NT2/D1 (cell line): ENCODE measurements around the gene TNFRSF8.

ENCODE experiments used
- DNase-seq: peaks from one replicate; pipeline ENCODE4 v3.0.0-alpha.2; 2011; ENCODE audit warnings: low read depth, low spot score
- H3K27me3 ChIP-seq: 2 replicates; pipeline ENCODE4 v1.6.0; 2011; ENCODE audit warnings: mild to moderate bottlenecking; ENCODE audit not compliant: insufficient read length, insufficient read depth
- H3K36me3 ChIP-seq: 2 replicates; pipeline ENCODE4 v1.6.1; 2011; ENCODE audit warnings: mild to moderate bottlenecking, low read length, mixed read lengths; ENCODE audit not compliant: insufficient read depth, insufficient read length
- H3K4me1 ChIP-seq: 2 replicates; pipeline ENCODE4 v1.5.1; 2011; ENCODE audit not compliant: insufficient read depth, insufficient read length
- H3K4me3 ChIP-seq: 2 replicates; pipeline ENCODE4 v1.5.1; 2011; ENCODE audit warnings: low read depth; ENCODE audit not compliant: insufficient read length
- H3K9ac ChIP-seq: 2 replicates; pipeline ENCODE4 v1.6.0; 2011; ENCODE audit warnings: low read depth; ENCODE audit not compliant: insufficient read length
- H3K9me3 ChIP-seq: 2 replicates; pipeline ENCODE4 v1.5.1; 2011; ENCODE audit warnings: mild to moderate bottlenecking, low read length; ENCODE audit not compliant: insufficient read depth
- SUZ12 ChIP-seq: IDR thresholded peaks from 2 replicates; pipeline ENCODE4 v1.6.1; 2011; ENCODE audit not compliant: insufficient read length, insufficient read depth; ENCODE audit errors: extremely low read depth
- YY1 ChIP-seq: IDR thresholded peaks from 2 replicates; pipeline ENCODE4 v1.6.1; 2011; ENCODE audit not compliant: insufficient read length, insufficient read depth
- ZNF274 ChIP-seq: IDR thresholded peaks from 2 replicates; pipeline ENCODE4 v1.6.1; 2011; ENCODE audit warnings: mild to moderate bottlenecking, low read depth, low read length

Gene TNFRSF8

GRCh38 chr1:12165342-12165741 is 102.2 kb downstream of the TNFRSF8 start:
- Histone ChIP-seq H3K9me3 (no peaks in the 10 kb centered on the region), H3K36me3 (no peaks in the 10 kb centered on the region), H3K27me3 (peaks cover 34% of the 10 kb centered on the region), H3K4me3 (no peak overlapping the region), H3K9ac (no peak overlapping the region), H3K4me1 (peaks cover 17% of the 10 kb centered on the region)
- no peak for TF ChIP-seq ZNF274
- no peak for TF ChIP-seq SUZ12
- no peak for TF ChIP-seq YY1
- DNase-seq, result no peak

- no peak for TF ChIP-seq YY1
- TF ChIP-seq SUZ12, result no peak
- no peak for TF ChIP-seq ZNF274
- H3K27me3 ChIP-seq, result peaks cover 34% of the 10 kb centered on the region
- H3K9me3 ChIP-seq, result no peaks in the 10 kb centered on the region
- H3K9ac ChIP-seq, result peak within 1 kb of the TSS; percentile 50
- peaks cover 9% of the 10 kb centered on the region for H3K4me1 ChIP-seq
- H3K36me3 ChIP-seq, result no peaks in the 10 kb centered on the region
- DNase-seq, result no peak
- H3K4me3 ChIP-seq, result peak within 1 kb of the TSS; percentile 36
Measured at GRCh38 chr1:12166834-12167492, 103.9 kb downstream of the TNFRSF8 start, which contains the start of gene TNFRSF1B. Gene TNFRSF1B, plus strand, starts transcription at chr1:12166991. Its CDS starts 101 bp downstream, at chr1:12167092.

DNA sequence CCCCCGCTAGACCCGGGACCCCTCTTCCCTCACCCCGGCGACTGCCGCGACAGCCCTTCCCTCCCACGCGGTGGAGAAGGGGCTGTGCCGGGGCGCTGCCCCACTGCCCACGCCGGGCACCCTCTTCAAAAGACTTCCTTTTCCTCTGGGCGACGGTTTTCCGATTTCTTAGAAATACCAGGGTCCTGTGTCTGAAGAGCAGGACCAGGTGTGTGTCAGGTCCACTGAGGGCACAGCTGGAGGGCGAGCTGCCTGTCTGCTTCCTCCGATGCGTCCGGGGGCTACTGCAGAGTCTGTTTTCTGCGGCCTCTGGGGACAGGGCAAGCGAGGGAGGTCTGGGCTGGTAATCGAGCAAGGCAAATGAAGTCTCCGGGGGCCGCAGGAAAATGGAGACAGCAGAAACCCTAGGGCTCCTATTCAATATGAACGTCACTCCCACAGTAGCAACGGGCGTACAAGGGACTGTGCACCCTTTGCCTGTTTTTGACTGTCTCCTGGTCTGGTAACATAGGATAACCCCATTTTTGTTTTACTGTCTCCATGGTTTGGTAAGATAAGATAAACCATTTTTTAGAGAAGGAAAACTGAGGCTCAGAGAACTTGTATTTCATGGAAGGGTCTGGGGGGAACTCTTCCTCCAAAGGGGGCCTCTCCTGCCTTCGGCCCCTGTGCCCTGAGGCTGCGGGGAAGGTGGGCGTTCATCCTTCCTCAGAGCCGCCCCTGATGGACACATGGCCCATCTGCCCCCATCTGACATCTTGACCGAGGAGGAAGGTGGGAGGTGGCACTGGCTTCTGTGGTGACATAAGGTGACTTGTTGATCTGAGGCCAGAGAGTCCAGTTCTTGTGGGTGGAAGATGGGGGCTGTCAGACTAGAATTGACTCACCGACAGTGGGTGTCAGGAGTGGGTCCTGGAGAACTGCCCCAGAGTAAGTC is 104.7 kb downstream of the TNFRSF8 start:
- Histone ChIP-seq H3K9me3 (no peaks in the 10 kb centered on the region), H3K36me3 (no peaks in the 10 kb centered on the region), H3K27me3 (peaks cover 34% of the 10 kb centered on the region), H3K4me1 (peaks cover 9% of the 10 kb centered on the region), H3K9ac (peak overlapping the region; percentile 50), H3K4me3 (peak overlapping the region; percentile 36)
- no peak for DNase-seq
- TF ChIP-seq SUZ12 (no peak), ZNF274 (no peak), YY1 (no peak)

GRCh38 chr1:12168451-12169160 is 105.5 kb downstream of the TNFRSF8 start:
- Histone ChIP-seq H3K4me3 (no peak overlapping the region), H3K36me3 (no peaks in the 10 kb centered on the region), H3K27me3 (peaks cover 34% of the 10 kb centered on the region), H3K9ac (peak overlapping the region; percentile 32), H3K9me3 (no peaks in the 10 kb centered on the region), H3K4me1 (peaks cover 9% of the 10 kb centered on the region)
- TF ChIP-seq ZNF274 (no peak), SUZ12 (no peak), YY1 (no peak)
- DNase-seq, result no peak

DNA sequence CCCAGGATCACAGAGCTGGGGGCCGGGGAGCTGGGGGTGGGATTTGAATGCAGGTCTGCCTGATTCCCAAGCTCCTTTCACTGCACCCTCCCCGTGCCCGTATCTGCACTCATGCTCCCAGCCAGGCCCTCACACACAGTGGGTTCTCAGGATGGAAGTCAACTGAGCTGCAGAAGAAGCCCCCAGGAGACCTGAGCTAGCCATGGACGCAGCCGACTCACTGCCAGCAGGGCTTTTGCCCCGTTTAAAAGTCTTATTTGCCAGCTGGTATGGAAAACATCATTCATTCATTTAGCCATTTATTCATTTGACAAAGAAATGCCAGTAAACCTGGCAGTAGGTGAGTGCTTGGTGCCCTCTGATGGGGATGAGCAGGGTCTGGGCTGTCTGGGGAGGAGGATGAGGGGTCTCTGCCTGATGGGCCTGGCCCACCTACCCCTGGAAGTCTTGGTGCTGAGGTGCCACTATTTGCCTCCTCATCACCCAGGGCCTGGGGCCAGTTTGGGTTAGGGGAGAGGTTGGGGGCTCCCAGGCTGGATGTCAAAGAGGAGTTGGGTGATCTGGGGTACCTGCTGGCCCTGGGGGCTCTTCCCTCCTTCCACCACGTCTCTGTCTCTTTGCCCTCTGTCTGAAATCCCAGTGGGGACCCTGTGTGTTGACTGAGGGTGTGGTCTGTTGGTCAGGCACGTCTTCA is 106.5 kb downstream of the TNFRSF8 start:
- H3K27me3 ChIP-seq, result peaks cover 34% of the 10 kb centered on the region
- H3K36me3 ChIP-seq, result no peaks in the 10 kb centered on the region
- no peak for DNase-seq
- peaks cover 10% of the 10 kb centered on the region for H3K4me1 ChIP-seq
- no peak overlapping the region for H3K4me3 ChIP-seq
- H3K9me3 ChIP-seq, result no peaks in the 10 kb centered on the region
- no peak overlapping the region for H3K9ac ChIP-seq
- no peak for TF ChIP-seq SUZ12
- TF ChIP-seq ZNF274, result no peak
- TF ChIP-seq YY1, result no peak

GRCh38 chr1:12170263-12170671 is 107.2 kb downstream of the TNFRSF8 start:
- no peak overlapping the region for H3K4me3 ChIP-seq
- H3K9ac ChIP-seq, result no peak overlapping the region
- H3K27me3 ChIP-seq, result peaks cover 29% of the 10 kb centered on the region
- no peak for TF ChIP-seq ZNF274
- TF ChIP-seq SUZ12, result no peak
- no peak for TF ChIP-seq YY1
- no peak for DNase-seq
- no peaks in the 10 kb centered on the region for H3K36me3 ChIP-seq
- peaks cover 13% of the 10 kb centered on the region for H3K4me1 ChIP-seq
- H3K9me3 ChIP-seq, result no peaks in the 10 kb centered on the region
